ENCODE results near the gene SGSM1. TPM values are rescaled to one million over a fixed set of nuclear protein-coding genes. Genes with fewer than 3 reads are reported as not detected.

The SGSM1 gene
- polyA plus RNA-seq, 1 of the 3 experiments (the other 2 are of a cell fraction), result 0.15 TPM

GRCh38 chr22:24859587-24859986, 53.6 kb downstream of the SGSM1 start:
- 19% methylated on average over 5 of the region's 9 CpGs for WGBS (ENCODE audit: low lambda C conversion rate)
- H3K4me3 ChIP-seq (ENCODE audit: low read depth in 2 of 2, low read length in 1 of 2), result no peak overlapping the region
- ChIA-PET CTCF (interaction anchor here (1.0 to 1.5 kb wide), 2 partner anchors 9 to 10 kb away, joined by 3 to 6 read pairs; no protein-coding TSS in a partner anchor), POLR2A (no interaction called here)
- DNase-seq, result no peak
- no peak for TF ChIP-seq TAF1 (IDR thresholded peaks at IDR 0.05; ENCODE audit: borderline replicate concordance, low read depth, low read length)
- no peak for TF ChIP-seq SMC3 (IDR thresholded peaks at IDR 0.05; ENCODE audit: low read depth, low read length)
- no peak for TF ChIP-seq RAD21 (IDR thresholded peaks at IDR 0.05; ENCODE audit: low read length)
- no peak for TF ChIP-seq USF1 (IDR thresholded peaks at IDR 0.05; ENCODE audit: borderline replicate concordance, low read depth)
- TF ChIP-seq RCOR1 (IDR thresholded peaks at IDR 0.05; ENCODE audit: low read length), result no peak
- TF ChIP-seq NFIC (IDR thresholded peaks at IDR 0.05; ENCODE audit: borderline replicate concordance), result no peak
- TF ChIP-seq EZH2phosphoT487 (IDR thresholded peaks at IDR 0.05; ENCODE audit: borderline replicate concordance, low read depth), result no peak
- no peak for TF ChIP-seq JUND (IDR thresholded peaks at IDR 0.05)
- no peak for TF ChIP-seq POLR2AphosphoS5 (IDR thresholded peaks at IDR 0.05; ENCODE audit: low read depth, low read length)
- TF ChIP-seq, protein P1, sequence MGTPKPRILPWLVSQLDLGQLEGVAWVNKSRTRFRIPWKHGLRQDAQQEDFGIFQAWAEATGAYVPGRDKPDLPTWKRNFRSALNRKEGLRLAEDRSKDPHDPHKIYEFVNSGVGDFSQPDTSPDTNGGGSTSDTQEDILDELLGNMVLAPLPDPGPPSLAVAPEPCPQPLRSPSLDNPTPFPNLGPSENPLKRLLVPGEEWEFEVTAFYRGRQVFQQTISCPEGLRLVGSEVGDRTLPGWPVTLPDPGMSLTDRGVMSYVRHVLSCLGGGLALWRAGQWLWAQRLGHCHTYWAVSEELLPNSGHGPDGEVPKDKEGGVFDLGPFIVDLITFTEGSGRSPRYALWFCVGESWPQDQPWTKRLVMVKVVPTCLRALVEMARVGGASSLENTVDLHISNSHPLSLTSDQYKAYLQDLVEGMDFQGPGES (IDR thresholded peaks at IDR 0.05; ENCODE audit: low read depth, low read length), result no peak
- no peak for TF ChIP-seq PBX3 (IDR thresholded peaks at IDR 0.05)
- no peak for TF ChIP-seq MXI1 (IDR thresholded peaks at IDR 0.05; ENCODE audit: low read depth, low read length)
- no peak for TF ChIP-seq RFX5 (IDR thresholded peaks at IDR 0.05; ENCODE audit: low read length)
- TF ChIP-seq GATA2 (CRISPR knock-in tag; IDR thresholded peaks at IDR 0.05), result no peak
- TF ChIP-seq CHD2 (IDR thresholded peaks at IDR 0.05; ENCODE audit: low read length, partially characterized antibody), result no peak
- H3K4me1 ChIP-seq (ENCODE audit: control insufficient read depth in 1 of 2, insufficient read depth in 2 of 2, low read depth in 1 of 2, low read length in 1 of 2), result no peaks in the 10 kb centered on the region
- no peaks in the 10 kb centered on the region for H3K36me3 ChIP-seq (replicated peaks in 1 of 2; ENCODE audit: control insufficient read depth in 1 of 2, insufficient read depth in 2 of 2, low read length in 1 of 2)
- H3K27me3 ChIP-seq (ENCODE audit: insufficient read depth), result no peaks in the 10 kb centered on the region
- H3F3A ChIP-seq (replicated peaks; ENCODE audit: insufficient read depth), result no peaks in the 10 kb centered on the region
- H2AFZ ChIP-seq (ENCODE audit: low read depth), result no peak overlapping the region
- no peak overlapping the region for H3K4me2 ChIP-seq
- no peaks in the 10 kb centered on the region for H3K9me2 ChIP-seq
- no peak overlapping the region for H3K27ac ChIP-seq (ENCODE audit: low read depth in 2 of 2, low read length in 1 of 2)
- no peaks in the 10 kb centered on the region for H3K9me3 ChIP-seq
- H3K79me2 ChIP-seq (ENCODE audit: insufficient read depth), result no peaks in the 10 kb centered on the region
- no peaks in the 10 kb centered on the region for H4K20me1 ChIP-seq (ENCODE audit: insufficient read depth)
- no peak overlapping the region for H3K9ac ChIP-seq

DNA sequence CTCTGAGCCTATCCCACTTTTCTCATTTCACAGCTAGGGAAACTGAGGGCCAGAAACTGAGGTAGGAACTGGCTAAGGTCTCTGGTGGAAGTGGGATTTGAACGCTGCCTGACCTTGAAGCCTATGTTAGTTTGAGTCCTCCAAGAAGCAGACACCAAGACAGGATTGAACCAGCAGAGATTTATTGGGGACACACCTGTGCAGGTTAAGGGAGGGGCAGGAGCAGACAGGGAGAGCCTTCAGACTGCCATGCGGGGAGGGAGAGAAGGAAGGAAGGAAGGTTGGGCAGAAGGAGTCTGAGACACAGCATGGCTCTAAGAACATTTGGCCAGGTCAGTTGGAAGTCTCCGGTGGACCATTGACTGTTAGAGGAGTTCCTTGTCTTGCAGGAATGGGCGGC, 59.5 kb downstream of the SGSM1 start:
- H3K27me3 ChIP-seq (ENCODE audit: insufficient read depth), result no peaks in the 10 kb centered on the region; the same call in 1 of the 2 replicates
- H3K9ac ChIP-seq, result no peak overlapping the region
- H3K27ac ChIP-seq (ENCODE audit: low read depth in 2 of 2, low read length in 1 of 2), result no peak overlapping the region
- H3F3A ChIP-seq (replicated peaks; ENCODE audit: insufficient read depth), result no peaks in the 10 kb centered on the region
- H3K79me2 ChIP-seq (ENCODE audit: insufficient read depth), result no peaks in the 10 kb centered on the region
- H3K9me2 ChIP-seq, result no peaks in the 10 kb centered on the region
- TF ChIP-seq PBX3 (IDR thresholded peaks at IDR 0.05) (no peak), GATA2 (CRISPR knock-in tag; IDR thresholded peaks at IDR 0.05) (no peak), FOXJ3 (CRISPR knock-in tag; IDR thresholded peaks at IDR 0.05) (no peak), TCF12 (IDR thresholded peaks at IDR 0.05) (no peak), TAF1 (IDR thresholded peaks at IDR 0.05; ENCODE audit: borderline replicate concordance, low read depth, low read length) (no peak), POLR2AphosphoS5 (IDR thresholded peaks at IDR 0.05; ENCODE audit: low read depth, low read length) (no peak)
- H3K36me3 ChIP-seq (replicated peaks in 1 of 2; ENCODE audit: control insufficient read depth in 1 of 2, insufficient read depth in 2 of 2, low read length in 1 of 2), result no peaks in the 10 kb centered on the region
- 59% methylated on average over 4 of the region's 4 CpGs for WGBS (ENCODE audit: low lambda C conversion rate)
- ChIA-PET CTCF (interaction anchor here (3.7 kb wide), 1 partner anchor 15 kb away, joined by 13 read pairs; no protein-coding TSS in a partner anchor), POLR2A (no interaction called here)
- no peaks in the 10 kb centered on the region for H4K20me1 ChIP-seq (ENCODE audit: insufficient read depth)
- H3K9me3 ChIP-seq, result no peaks in the 10 kb centered on the region
- no peaks in the 10 kb centered on the region for H3K4me1 ChIP-seq (ENCODE audit: control insufficient read depth in 1 of 2, insufficient read depth in 2 of 2, low read depth in 1 of 2, low read length in 1 of 2)
- no peak overlapping the region for H2AFZ ChIP-seq (ENCODE audit: low read depth)
- H3K4me2 ChIP-seq, result no peak overlapping the region
- H3K4me3 ChIP-seq (ENCODE audit: low read depth in 2 of 2, low read length in 1 of 2), result no peak overlapping the region
- no peak for DNase-seq

All from SK-N-SH (cell line).